GM21825 (cell line): ENCODE data around the gene CRKL.
"Not testable (repeated sequence)": the region's sequence is repeated elsewhere in the genome, so short reads cannot be mapped to it uniquely, and the experiment has no call there.

Experiments used
- ATAC-seq: cut with Tn5 transposase; IDR thresholded peaks from one replicate; pipeline ENCODE4 v1.9.1; 2021; ENCODE audit warnings: mild to moderate bottlenecking, moderate library complexity; ENCODE audit not compliant: unreplicated experiment

The CRKL gene

DNA sequence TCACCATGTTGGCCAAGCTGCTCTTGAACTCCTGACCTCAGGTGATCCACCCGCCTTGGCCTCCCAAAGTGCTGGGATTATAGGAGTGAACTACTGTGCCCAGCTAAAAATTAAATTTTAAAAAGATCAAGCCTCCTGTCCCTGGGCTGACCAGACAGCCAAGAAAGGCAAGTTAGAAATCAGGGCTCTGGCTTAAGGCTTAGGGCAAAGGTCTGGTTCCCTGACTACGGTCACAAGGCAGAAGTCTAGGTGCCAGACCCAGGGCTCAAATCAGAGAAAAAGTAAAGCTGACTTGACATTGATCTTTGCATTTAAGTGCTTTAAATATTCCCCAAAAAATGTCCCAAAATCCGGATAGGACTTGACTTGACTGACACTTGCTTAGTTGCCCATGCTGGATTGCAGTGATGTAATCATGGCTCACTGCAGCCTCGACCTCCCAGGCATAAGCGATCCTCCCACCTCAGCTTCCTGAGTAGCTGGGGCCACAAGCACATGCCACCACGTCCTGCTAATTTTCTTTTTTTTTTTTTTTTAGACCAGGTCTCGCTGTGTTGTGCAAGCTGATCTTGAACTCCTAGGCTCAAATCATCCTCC is 17.3 kb upstream of the CRKL start:
- no peak for ATAC-seq

DNA sequence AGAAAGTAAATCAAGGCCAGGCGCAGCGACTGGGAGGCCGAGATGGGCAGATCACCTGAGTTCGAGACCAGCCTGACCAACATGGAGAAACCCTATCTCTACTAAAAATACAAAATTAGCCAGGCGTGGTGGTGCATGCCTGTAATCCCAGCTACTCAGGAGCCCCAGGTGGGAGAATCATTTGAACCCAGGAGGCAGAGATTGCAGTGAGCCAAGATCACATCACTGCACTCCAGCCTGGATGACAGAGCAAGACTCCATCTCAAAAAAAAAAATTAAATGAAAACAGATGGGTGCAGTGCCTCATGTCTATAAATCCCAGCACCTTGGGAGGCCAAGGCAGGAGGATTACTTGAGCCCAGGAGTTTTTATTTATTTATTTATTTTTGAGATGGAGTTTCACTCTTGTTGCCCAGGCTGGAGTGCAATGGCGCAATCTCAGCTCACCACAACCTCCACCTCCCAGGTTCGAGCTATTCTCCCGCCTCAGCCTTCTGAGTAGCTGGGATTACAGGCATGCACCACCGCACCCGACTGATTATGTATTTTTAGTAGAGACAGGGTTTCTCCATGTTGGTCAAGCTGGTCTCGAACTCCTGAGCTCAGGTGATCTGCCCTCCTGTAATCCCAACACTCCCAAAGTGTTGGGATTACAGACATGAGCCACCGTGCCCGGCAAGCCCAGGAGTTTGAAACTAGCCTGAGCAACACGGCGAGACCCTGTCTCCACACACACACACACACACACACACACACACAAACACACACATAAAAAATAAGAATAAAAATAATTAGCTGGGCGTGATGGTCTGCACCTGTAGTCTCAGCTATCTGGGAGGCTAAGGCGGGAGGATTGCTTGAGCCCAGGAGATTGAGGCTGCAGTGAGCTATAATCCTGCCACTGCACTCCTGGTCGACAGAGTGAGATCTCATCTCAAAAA is 15.8 kb upstream of the CRKL start:
- not testable (repeated sequence) for ATAC-seq

DNA sequence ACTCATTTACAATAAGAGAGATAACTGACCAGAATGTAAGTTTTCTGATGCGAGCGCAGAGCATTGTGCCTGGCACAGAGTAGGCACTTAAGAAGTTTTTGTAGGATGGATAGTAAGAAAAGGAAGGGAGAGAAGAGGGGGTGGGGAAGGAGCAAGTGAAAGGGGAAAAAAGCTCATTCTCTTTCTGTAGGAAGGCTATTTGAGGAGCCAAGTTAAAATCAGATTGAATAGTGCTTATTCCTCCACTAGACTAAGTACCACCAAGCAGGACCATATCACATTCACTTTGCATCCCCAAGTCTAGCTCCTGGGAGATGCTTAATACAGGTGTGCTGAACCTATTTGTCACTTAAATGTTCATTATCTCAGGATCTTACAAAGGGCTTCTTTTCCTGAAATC is 14.1 kb upstream of the CRKL start:
- ATAC-seq = no peak

DNA sequence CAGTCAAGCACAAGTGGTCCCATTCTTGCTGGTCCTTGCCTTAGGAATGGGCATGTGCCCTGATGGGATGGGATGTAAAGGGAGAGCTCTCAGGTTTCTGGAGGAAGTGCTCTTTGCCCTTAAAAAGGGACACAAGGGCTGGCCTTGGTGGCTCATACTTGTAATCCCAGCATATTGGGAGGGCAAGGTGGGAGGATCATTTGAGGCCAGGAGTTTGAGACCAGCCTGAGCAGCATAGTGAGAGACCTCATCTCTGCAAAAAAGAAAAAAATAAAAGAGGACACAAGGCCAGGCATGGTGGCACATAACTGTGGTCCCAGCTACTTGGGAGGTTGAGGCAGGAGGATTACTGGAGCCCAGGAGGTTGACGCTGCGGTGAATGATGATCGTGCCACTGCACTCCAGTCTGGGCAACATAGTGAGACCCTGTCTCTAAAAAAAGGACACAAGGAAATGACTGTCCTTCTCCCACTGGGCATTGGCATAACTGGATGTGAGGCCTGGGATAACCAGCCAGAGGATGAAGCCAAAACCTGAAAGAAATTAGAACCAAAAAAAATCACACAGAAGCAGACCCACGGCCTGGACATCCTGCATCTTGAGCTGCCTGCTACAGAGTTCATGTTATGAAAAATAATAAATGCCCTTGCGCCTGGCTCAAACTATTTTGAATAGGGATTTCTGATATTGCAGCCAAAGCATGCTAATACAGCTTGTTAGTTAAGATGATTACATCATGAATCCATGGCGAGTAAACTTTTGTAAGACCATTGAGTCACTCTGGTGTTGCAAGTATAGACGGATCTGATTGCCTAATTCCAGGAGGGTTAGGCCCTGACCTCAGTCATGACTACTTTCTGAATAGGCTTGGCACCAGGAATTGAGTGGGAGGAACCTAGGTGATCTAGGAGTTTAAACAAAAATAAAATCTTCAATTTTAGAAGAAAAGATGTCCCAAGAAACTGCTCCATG is 12.9 kb upstream of the CRKL start:
- no peak for ATAC-seq

DNA sequence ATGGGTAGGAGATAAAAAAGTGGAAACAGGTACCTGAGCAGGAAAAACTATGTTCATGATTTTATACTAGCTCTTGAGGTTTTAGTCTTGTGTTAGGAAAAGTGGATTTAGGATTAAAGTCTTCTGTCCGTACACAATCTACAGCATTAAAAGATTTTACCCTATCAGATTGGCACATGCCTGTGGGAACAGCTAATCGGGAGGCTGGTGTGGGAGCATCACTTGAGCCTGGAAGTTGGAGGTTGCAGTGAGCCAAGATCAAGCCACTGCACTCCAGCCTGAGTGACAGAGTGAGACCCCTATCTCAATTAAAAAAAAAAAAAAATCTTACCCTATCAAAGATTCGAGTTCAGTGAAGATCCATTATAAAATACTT is 12.2 kb upstream of the CRKL start:
- no peak for ATAC-seq

DNA sequence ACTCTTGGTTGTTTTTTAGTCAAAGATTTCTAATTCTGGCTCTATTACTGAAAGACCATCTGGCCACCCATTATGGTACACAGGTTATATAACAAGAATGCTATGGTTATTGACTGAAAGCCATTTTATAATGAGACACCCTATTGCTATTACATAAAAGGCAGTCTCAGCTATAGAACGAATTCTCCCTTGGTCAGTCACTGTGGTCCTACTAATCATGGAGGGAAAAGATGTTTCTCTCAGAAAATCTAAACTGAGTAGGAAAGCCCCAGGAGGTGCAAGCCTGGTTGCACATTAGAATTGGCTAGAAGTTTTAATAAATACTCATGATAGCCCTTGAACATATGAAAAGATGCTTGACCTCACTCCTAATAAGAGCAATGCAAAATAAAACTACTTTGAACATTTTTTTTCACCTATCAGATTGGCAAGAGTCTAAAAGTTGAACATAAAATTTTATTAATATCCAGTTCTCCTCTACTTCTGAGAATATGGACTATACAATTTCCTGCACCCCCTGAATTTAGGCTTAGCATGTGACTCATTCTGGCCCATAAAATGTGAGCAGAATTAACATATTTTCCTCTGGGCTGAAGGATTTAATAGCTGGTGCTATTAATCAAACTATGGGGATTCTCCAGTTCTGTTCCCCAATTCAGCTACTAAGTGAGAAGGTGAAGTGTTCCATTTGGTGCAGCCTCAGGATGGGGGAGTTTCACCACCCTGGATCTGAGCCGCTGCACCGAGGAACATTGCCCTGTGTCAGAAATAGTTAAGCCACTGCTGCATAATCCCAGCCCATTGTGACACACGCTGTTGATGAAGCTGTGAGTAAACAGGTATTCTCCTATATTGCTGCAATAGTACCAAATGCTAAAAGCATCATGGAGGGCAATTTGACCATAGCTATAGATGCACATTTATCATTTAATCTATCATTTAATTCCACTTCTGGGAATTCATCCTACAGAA is 11.5 kb upstream of the CRKL start:
- no peak for ATAC-seq

DNA sequence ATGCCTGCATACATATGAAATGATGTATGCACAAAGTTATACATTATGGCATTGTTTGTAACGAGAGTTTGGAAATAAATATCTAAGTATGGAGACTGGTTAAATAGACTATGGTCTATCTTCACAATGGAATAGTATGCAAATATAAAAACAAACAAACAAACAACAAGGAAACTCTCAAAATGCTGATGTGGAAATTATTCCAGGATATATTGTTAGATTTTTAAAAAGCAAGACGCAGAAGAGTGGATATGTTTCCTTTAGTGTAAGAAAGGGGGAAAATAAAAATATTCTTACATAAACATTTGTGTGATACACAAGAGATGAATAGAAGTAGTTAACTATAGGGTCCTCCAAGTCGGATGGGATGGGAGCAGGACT is 10.8 kb upstream of the CRKL start:
- no peak for ATAC-seq

DNA sequence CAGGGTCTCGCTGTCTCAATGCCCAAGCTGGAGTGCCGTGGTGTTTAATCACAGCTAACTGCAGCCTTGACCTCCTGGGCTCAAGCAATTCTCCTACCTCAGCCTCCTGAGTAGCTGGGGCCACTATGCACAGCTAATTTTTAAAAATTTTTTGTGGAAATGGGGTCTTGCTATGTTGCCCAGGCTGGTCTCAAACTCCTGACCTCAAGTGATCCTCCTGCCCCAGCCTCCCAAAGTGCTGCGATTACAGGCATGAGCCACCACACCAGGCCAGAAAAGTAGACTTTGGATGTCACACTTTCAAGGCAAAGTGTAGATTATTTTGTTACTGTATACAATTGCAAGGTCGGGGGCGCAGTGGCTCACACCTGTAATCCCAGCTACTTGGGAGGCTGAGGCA is 8.5 kb upstream of the CRKL start:
- not testable (repeated sequence) for ATAC-seq

DNA sequence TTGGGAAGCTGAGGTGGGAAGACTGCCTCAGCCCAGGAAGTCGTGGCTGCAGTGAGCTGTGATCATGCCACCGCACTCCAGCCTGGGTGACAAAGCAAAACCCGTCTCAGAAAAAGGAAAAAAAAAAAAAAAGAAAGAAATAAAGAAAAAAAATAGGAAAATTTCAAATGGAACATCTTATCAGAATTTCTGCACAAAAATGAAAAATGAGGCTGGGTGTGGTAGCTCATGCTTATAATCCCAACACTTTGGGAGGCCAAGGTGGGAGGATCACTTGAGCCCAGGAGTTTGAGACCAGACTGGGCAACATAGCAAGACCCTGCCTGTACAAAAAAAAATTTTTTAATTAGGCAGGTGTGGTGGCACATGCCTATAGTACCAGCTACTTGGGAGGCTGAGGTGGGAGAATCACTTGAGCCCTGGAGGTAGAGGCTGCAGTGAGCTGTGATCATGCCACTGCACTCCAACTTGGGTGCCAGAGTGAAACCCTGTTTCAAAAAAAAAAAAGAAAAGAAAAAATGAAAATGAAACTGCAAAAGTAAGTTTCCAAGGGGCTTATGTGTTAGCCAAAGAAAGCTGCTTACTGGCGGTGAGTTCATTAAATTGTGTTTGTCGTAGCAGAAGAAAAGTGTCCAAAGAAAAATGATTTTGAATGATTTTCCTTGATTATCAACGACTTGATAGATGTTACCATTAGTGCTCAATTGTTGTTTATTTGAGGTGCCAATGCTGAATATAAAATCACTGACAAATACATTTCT is 7.5 kb upstream of the CRKL start:
- no peak for ATAC-seq

DNA sequence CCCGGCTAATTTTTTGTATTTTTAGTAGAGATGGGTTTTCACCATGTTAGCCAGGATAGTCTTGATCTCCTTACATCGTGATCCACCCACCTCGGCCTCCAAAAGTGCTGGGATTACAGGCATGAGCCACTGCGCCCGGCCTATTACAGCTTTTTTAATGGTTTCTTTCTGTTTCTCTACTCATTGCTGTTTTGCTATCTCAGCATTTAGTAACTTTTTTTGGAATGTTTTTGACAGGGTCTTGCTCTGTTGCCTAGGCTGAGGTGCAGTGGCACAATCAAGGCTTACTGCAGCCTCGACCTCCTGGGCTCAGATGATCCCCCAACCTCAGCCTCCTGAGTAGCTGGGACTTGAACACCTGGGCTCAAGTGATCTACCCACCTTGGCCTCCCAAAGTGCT is 4.7 kb upstream of the CRKL start:
- ATAC-seq = no peak

DNA sequence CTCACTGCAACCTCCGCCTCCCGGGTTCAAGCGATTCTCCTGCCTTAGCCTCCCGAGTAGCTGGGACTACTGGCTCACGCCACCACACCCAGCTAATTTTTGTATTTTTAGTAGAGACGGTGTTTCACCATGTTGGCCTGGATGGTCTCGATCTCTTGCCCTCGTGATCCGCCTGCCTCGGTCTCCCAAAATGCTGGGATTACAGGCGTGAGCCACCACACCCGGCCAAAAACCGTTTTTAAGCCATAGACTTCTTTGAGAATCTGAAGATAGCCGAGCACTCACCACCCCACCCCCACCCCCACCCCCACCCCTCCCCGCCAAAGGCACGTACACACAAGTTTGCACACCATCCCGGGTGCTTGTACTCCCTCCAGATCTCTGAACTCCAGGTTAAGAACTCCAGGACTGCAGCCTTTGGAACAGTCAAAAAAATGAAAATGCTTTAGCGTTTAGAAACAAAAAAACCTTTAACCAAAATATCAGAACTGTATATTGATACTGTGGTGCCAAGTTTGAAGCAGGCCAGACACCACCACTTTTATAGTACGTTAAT is 1.5 kb downstream of the CRKL start:
- ATAC-seq = no peak

DNA sequence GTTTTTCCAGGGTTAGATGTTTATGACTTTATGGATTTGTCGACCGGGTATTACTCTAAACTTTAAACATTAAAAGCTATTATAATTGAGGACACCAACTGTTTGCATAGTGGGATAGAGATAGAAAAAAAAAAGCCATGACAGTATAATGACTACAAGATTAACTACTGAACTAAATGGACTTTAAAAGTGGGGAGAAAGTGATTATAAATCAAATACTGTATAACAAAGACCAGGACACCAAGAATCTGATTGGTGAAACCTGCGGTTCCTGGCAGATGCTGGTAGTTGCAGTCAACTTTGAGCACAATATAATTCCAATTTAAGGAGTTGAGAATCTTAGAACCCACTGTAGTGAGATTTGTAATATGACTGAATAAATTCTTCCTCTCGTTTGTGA is 2.5 kb downstream of the CRKL start:
- ATAC-seq = no peak

DNA sequence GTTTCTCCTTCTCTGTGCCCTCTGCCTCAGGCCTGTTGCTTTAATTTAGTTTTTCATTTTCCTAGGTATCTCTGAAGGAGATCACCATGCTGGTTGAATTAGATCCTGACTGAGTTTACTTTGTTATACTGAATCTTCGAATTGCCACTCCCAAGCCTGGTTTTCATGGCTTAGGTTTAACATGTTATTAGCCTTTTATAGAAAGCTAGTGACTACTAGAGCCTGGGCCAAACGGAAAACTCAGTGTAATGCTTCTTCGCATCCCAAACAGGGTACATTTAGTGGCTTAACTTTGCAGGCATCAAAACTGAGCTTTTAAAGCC is 3.6 kb downstream of the CRKL start:
- no peak for ATAC-seq

DNA sequence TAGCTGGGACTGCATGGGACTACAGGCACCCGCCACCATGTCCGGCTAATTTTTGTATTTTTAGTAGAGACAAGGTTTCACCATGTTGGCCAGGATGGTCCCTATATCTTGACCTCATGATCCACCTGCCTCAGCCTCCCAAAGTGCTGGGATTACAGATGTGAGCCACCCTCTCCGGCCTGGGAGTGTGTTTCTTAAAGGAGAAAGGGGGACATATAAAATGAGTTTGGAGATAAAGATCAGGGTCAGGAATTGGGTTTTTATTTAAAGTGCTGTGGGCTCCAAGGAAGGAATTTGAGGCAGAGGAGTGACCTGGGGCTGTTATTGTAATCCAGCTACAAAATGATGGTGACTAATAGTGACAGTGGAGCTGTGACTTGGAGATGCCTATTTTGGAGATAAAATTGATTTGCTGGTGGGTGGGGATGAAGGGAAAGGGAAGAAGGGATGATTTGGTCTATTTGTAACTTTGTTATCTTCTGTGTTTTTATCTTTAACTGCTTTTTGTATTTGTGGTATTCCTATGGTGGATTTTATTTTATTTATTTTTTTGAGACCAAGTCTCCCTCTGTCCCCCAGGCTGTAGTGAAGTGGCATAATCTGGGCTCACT is 5.0 kb downstream of the CRKL start:
- no peak for ATAC-seq

DNA sequence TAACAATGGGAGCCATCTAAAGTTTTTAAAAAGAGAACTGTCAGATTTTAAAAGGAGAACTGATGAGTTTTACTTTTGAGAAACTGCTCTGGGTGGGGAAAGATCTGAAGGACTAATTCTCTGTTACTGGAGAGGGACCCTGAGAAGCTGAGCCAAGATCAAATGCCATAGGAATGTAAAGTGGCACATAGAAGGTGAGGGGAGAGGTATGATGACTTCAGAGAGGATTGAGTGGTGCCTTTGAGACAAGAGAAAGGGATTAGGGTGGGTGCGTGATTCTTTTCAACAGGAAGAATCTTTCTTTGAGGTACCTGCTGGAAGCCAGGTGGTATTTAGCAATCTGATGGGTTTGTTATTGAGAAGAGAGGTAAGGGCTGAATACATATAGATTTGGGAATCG is 9.0 kb downstream of the CRKL start:
- no peak for ATAC-seq

DNA sequence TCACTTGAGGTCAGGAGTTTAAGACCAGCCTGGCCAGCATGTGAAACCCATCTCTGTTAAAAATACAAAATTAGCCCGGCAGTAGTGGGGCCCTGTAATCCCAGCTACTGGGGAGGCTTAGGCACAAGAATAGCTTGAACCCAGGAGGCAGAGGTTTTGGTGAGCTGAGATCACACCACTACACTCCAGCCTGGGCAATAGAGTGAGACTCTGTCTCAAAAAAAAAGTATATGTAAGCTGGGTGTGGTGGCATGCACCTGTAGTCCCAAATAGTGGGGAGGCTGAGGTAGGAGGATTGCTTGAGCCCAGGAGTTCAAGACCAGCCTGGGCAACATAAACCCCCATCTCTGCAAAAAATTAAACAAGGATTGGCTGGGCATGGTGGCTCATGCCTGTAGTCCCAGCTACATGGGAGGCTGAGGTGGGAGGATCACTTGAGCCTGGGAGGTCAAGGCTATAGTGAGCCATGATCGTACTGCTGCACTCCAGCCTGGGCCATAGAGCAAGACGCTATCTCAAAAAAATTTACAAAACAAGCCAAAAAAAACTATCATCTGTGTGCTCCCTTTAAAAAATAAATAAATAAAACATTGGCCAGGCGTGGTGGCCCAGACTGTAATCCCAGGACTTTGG is 10.8 kb downstream of the CRKL start:
- no peak for ATAC-seq

DNA sequence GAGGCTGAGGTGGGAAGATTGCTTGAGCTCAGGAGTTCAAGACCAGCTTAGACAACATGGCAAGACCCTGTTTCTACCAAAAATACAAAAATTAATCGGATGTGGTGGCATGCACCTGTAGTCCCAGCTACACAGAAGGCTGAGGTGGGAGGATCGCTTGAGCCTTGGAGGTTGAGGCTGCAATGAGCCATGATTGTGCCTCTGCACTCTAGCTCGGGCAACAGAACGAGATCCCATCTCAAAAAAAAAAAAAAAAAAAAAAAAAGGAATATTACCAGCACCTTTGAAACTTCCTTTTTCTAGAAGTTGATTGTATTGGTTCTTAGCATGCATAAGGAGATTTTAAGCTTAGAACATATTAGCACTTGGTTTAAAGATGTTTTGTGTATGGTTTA is 11.4 kb downstream of the CRKL start:
- ATAC-seq = no peak

DNA sequence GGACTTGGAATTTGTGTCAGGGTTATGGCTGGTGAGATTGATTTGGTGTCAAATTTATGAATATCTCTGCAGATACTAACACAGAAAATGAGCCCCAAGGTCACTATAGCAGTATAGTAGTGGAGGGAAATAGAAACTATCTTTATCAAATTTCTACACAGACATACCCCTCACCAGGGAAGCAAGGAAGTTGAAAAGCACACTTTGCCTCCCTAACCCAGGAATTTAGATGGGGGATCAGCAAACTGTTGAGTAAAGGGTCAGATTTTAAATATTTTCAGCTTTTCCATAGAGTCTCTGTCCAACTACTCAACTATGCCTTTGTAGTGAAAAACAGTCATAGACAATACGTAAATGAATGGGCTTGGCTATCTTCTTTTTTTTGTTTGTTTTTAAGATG is 12.8 kb downstream of the CRKL start:
- ATAC-seq = no peak

DNA sequence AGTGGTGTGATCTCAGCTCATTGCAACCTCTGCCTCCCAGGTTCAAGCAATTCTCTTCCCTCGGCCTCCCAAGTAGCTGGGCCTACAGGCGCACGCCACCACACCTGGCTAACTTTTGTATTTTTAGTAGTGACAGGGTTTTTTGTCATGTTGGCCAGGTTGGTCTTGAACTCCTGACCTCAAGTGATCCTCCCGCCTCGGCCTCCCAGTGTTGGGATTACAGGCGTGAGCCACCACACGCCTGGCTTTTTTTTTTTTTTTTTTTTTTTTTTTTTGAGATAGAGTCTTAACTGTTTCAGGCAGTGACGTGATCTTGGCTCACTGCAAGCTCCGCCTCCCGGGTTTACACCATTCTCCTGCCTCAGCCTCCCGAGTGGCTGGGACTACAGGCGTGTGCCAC is 13.2 kb downstream of the CRKL start:
- not testable (repeated sequence) for ATAC-seq
